GM18511 (cell line): ENCODE measurements around the gene GSK3B.
"Not testable (repeated sequence)": the region's sequence is repeated elsewhere in the genome, so short reads cannot be mapped to it uniquely, and the experiment has no call there.

ENCODE experiments used
- ATAC-seq: cut with Tn5 transposase; IDR thresholded peaks from one replicate; pipeline ENCODE4 v1.9.1; 2021; ENCODE audit warnings: mild to moderate bottlenecking, moderate library complexity; ENCODE audit not compliant: unreplicated experiment

GSK3B gene

GRCh38 chr3:120018299-120018698, 75.9 kb downstream of the GSK3B start:
- ATAC-seq = no peak

GRCh38 chr3:120017692-120018091, 76.6 kb downstream of the GSK3B start:
- no peak for ATAC-seq

- no peak for ATAC-seq
These were observed 80.8 kb downstream of the GSK3B start for GRCh38 chr3:120013481-120013880.

GRCh38 chr3:120005741-120006140, 88.5 kb downstream of the GSK3B start:
- not testable (repeated sequence) for ATAC-seq

- ATAC-seq = not testable (repeated sequence)
These were observed 90.2 kb downstream of the GSK3B start for GRCh38 chr3:120004008-120004498.

- no peak for ATAC-seq
These were observed 96.1 kb downstream of the GSK3B start for GRCh38 chr3:119998166-119998565.

GRCh38 chr3:119990888-119991287, 103.4 kb downstream of the GSK3B start:
- ATAC-seq = no peak

GRCh38 chr3:119989981-119990655, 104.1 kb downstream of the GSK3B start:
- ATAC-seq = no peak

- not testable (repeated sequence) for ATAC-seq
These were observed 107.4 kb downstream of the GSK3B start for GRCh38 chr3:119986812-119987211.

GRCh38 chr3:119981386-119981785, 112.9 kb downstream of the GSK3B start:
- ATAC-seq = no peak

GRCh38 chr3:119978554-119979208, 115.6 kb downstream of the GSK3B start:
- ATAC-seq = no peak

- ATAC-seq = no peak
These were observed 116.9 kb downstream of the GSK3B start for GRCh38 chr3:119977353-119977752.

GRCh38 chr3:119976214-119976613, 118.0 kb downstream of the GSK3B start:
- ATAC-seq = no peak

GRCh38 chr3:119974656-119975055, 119.6 kb downstream of the GSK3B start:
- ATAC-seq = no peak

- no peak for ATAC-seq
These were observed 121.1 kb downstream of the GSK3B start for GRCh38 chr3:119973018-119973646.

GRCh38 chr3:119969759-119970158, 124.5 kb downstream of the GSK3B start:
- ATAC-seq = no peak

GRCh38 chr3:119967353-119968006, 126.8 kb downstream of the GSK3B start:
- ATAC-seq = no peak

GRCh38 chr3:119965692-119966091, 128.6 kb downstream of the GSK3B start:
- no peak for ATAC-seq

- no peak for ATAC-seq
These were observed 130.0 kb downstream of the GSK3B start for GRCh38 chr3:119964294-119964693.

- ATAC-seq = no peak
These were observed 138.3 kb downstream of the GSK3B start for GRCh38 chr3:119955972-119956371.

- no peak for ATAC-seq
These were observed 143.5 kb downstream of the GSK3B start for GRCh38 chr3:119950666-119951325.
